KMS-11 (cell line): ENCODE results near the gene RAB44.

ENCODE experiments used
- H2AFZ ChIP-seq: fragments of 200-600 bp; sonication (generic); 2 replicates; pipeline ENCODE4 v1.6.1; 2016; ENCODE audit warnings: antibody characterized with exemption, mixed run types, low read depth
- H3K27ac ChIP-seq: fragments of 200-600 bp; sonication (generic); 2 replicates; pipeline ENCODE4 v1.6.1; 2016; ENCODE audit warnings: mild to moderate bottlenecking, mixed run types
- H3K27me3 ChIP-seq: fragments of 200-600 bp; sonication (generic); 2 replicates; pipeline ENCODE4 v1.6.1; 2017; ENCODE audit warnings: mild to moderate bottlenecking, low read depth, mixed run types, moderate library complexity; ENCODE audit not compliant: insufficient read depth
- H3K36me3 ChIP-seq: fragments of 200-600 bp; sonication (generic); 2 replicates; pipeline ENCODE4 v1.6.1; 2017; ENCODE audit warnings: mild to moderate bottlenecking, mixed run types; ENCODE audit not compliant: insufficient read depth
- H3K4me1 ChIP-seq: fragments of 200-600 bp; sonication (generic); 2 replicates; pipeline ENCODE4 v1.6.1; 2016; ENCODE audit warnings: mild to moderate bottlenecking, low read depth, mixed run types; ENCODE audit not compliant: poor library complexity, severe bottlenecking
- H3K4me2 ChIP-seq: fragments of 200-600 bp; sonication (generic); 2 replicates; pipeline ENCODE4 v1.7.0; 2016; ENCODE audit warnings: mild to moderate bottlenecking, mixed run types
- H3K4me3 ChIP-seq: fragments of 200-600 bp; sonication (generic); IDR thresholded peaks from 2 replicates; pipeline ENCODE4 v1.6.1; 2017; ENCODE audit warnings: low read depth, low read length, mixed read lengths; ENCODE audit not compliant: insufficient read depth
- H3K79me2 ChIP-seq: fragments of 200-600 bp; sonication (generic); 2 replicates; pipeline ENCODE4 v1.6.1; 2016; ENCODE audit warnings: low read depth, mixed run types; ENCODE audit not compliant: insufficient read depth
- H3K9ac ChIP-seq: fragments of 200-600 bp; sonication (generic); 2 replicates; pipeline ENCODE4 v1.6.1; 2016; ENCODE audit warnings: mild to moderate bottlenecking, mixed run types
- H4K20me1 ChIP-seq: fragments of 200-600 bp; sonication (generic); 2 replicates; pipeline ENCODE4 v1.6.1; 2016; ENCODE audit warnings: mild to moderate bottlenecking, mixed run types; ENCODE audit not compliant: insufficient read depth
- CTCF ChIP-seq: fragments of 200-600 bp; sonication (generic); conservative IDR thresholded peaks from 2 replicates; pipeline ENCODE4 v1.6.1; 2017; ENCODE audit warnings: low read depth, mild to moderate bottlenecking, antibody characterized with exemption, low read length, moderate library complexity, mixed read lengths

Gene RAB44

GRCh38 chr6:36677059-36677749 lies 20.4 kb upstream of the RAB44 start:
- no peak for TF ChIP-seq CTCF
- Histone ChIP-seq H3K9ac (no peak overlapping the region), H3K4me2 (no peak overlapping the region), H3K27ac (no peak overlapping the region), H3K79me2 (no peaks in the 10 kb centered on the region), H4K20me1 (no peaks in the 10 kb centered on the region), H3K4me3 (no peak overlapping the region), H3K27me3 (peaks cover 46% of the 10 kb centered on the region), H3K36me3 (no peaks in the 10 kb centered on the region), H2AFZ (no peak overlapping the region), H3K4me1 (peaks cover 16% of the 10 kb centered on the region)

- H3K36me3 ChIP-seq = no peaks in the 10 kb centered on the region
- peak overlapping the region; percentile 94 for H3K4me2 ChIP-seq
- H3K9ac ChIP-seq = no peak overlapping the region; the same call in 1 of the 2 replicates
- no peak for TF ChIP-seq CTCF
- no peaks in the 10 kb centered on the region for H4K20me1 ChIP-seq
- H2AFZ ChIP-seq = peak overlapping the region; percentile 54
- no peak overlapping the region for H3K27ac ChIP-seq
- H3K79me2 ChIP-seq = no peaks in the 10 kb centered on the region
- peaks cover 46% of the 10 kb centered on the region for H3K27me3 ChIP-seq
- H3K4me1 ChIP-seq = peaks cover 16% of the 10 kb centered on the region
- no peak overlapping the region for H3K4me3 ChIP-seq
Observed at GRCh38 chr6:36677753-36678487, 19.7 kb upstream of the RAB44 start.

- no peak within 1 kb of the TSS for H3K27ac ChIP-seq
- no peak within 1 kb of the TSS; the same call in 1 of the 2 replicates for H3K9ac ChIP-seq
- H3K4me3 ChIP-seq = no peak within 1 kb of the TSS
- no peaks in the 10 kb centered on the region for H4K20me1 ChIP-seq
- peaks cover 46% of the 10 kb centered on the region for H3K27me3 ChIP-seq
- H3K4me2 ChIP-seq = peak within 1 kb of the TSS; percentile 94
- H3K79me2 ChIP-seq = no peaks in the 10 kb centered on the region
- H3K36me3 ChIP-seq = no peaks in the 10 kb centered on the region
- H3K4me1 ChIP-seq = peaks cover 16% of the 10 kb centered on the region
- peak within 1 kb of the TSS; percentile 54 for H2AFZ ChIP-seq
- TF ChIP-seq CTCF = no peak
Observed at GRCh38 chr6:36678488-36679042, 19.1 kb upstream of the RAB44 start, which contains the start of gene CDKN1A. TSS of gene CDKN1A (plus strand) at chr6:36678714. CDS start at chr6:36684102, 5,388 bp downstream.

- peak overlapping the region; percentile 54 for H2AFZ ChIP-seq
- H3K4me3 ChIP-seq = no peak overlapping the region
- H3K36me3 ChIP-seq = no peaks in the 10 kb centered on the region
- H3K4me2 ChIP-seq = peak overlapping the region; percentile 94
- no peak overlapping the region for H3K27ac ChIP-seq
- H3K27me3 ChIP-seq = peaks cover 46% of the 10 kb centered on the region
- no peak for TF ChIP-seq CTCF
- no peaks in the 10 kb centered on the region for H4K20me1 ChIP-seq
- peaks cover 16% of the 10 kb centered on the region for H3K4me1 ChIP-seq
- H3K9ac ChIP-seq = no peak overlapping the region
- H3K79me2 ChIP-seq = no peaks in the 10 kb centered on the region
Observed at GRCh38 chr6:36679043-36679833, 18.4 kb upstream of the RAB44 start.
